WTC11 (cell line): ENCODE data around the gene WDCP.

ENCODE experiments used
- NFYB ChIP-seq: sonication (generic); formaldehyde crosslinking; conservative IDR thresholded peaks from 2 replicates; pipeline ENCODE4 v1.8.0; 2022; ENCODE audit warnings: low read depth, missing genetic modification reagents
- SP1 ChIP-seq: sonication (generic); formaldehyde crosslinking; conservative IDR thresholded peaks from 2 replicates; pipeline ENCODE4 v1.8.1; 2022; ENCODE audit warnings: missing genetic modification reagents
- ZNF671 ChIP-seq: fragments of 250-450 bp; sonication (Bioruptor Pico); IDR thresholded peaks from 2 replicates; pipeline ENCODE4 v1.8.0; 2021; ENCODE audit warnings: mild to moderate bottlenecking
- TF ChIP-seq, protein P1 (sequence below): sonication (generic); formaldehyde crosslinking; IDR thresholded peaks from 2 replicates; pipeline ENCODE4 v1.8.0; 2023; ENCODE audit warnings: mild to moderate bottlenecking, missing genetic modification reagents
- TF ChIP-seq, protein P2 (sequence below): fragments of 200-600 bp; IDR thresholded peaks from 2 replicates; pipeline ENCODE4 v1.8.0; 2022; ENCODE audit warnings: antibody characterized with exemption
- TF ChIP-seq, protein P3 (sequence below): sonication (generic); formaldehyde crosslinking; conservative IDR thresholded peaks from 2 replicates; pipeline ENCODE4 v1.8.1; 2023; ENCODE audit warnings: mild to moderate bottlenecking, low read depth, missing genetic modification reagents, moderate library complexity
- TF ChIP-seq, protein P4 (sequence below): sonication (generic); formaldehyde crosslinking; IDR thresholded peaks from 2 replicates; pipeline ENCODE4 v1.8.1; 2023; ENCODE audit warnings: mild to moderate bottlenecking, missing genetic modification reagents
- TF ChIP-seq, protein P5 (sequence below): sonication (generic); formaldehyde crosslinking; IDR thresholded peaks from 2 replicates; pipeline ENCODE4 v1.8.1; 2023; ENCODE audit warnings: mild to moderate bottlenecking, missing genetic modification reagents, moderate library complexity

DNA sequence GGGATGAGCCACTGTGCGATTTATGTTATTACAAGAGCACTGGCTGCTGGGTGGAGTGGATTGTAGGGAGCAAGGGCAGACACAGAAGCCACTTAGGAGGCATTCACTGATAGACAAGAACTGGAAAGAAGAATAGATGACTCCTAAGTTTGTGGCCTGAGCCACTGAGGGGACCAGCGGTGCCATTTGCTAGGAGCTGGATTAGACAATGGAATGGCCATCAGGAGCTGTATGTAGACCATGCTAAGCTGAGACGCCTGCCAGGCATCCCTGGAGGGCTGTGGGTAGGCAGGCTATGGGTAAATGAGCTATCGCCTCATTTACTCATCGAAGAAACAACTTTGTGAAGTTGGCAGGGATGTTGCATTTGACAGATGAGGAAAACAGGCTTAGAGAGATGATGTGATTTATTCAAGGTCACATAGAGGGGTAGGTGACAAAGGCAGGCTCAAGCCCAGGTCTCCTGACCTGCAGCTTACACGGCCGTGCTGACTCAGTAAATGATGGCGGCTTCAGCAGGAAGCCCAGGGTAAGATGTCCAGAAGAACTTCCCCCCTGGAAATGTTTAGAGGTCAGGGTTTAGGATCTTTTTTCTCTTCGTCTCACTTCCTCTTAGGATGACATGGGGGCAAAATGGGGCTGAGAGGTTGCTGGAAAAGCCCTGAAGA, 34.5 kb downstream of the WDCP start:
- TF ChIP-seq, protein P1, sequence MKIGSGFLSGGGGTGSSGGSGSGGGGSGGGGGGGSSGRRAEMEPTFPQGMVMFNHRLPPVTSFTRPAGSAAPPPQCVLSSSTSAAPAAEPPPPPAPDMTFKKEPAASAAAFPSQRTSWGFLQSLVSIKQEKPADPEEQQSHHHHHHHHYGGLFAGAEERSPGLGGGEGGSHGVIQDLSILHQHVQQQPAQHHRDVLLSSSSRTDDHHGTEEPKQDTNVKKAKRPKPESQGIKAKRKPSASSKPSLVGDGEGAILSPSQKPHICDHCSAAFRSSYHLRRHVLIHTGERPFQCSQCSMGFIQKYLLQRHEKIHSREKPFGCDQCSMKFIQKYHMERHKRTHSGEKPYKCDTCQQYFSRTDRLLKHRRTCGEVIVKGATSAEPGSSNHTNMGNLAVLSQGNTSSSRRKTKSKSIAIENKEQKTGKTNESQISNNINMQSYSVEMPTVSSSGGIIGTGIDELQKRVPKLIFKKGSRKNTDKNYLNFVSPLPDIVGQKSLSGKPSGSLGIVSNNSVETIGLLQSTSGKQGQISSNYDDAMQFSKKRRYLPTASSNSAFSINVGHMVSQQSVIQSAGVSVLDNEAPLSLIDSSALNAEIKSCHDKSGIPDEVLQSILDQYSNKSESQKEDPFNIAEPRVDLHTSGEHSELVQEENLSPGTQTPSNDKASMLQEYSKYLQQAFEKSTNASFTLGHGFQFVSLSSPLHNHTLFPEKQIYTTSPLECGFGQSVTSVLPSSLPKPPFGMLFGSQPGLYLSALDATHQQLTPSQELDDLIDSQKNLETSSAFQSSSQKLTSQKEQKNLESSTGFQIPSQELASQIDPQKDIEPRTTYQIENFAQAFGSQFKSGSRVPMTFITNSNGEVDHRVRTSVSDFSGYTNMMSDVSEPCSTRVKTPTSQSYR (CRISPR knock-in tag): no peak
- TF ChIP-seq, protein P2, sequence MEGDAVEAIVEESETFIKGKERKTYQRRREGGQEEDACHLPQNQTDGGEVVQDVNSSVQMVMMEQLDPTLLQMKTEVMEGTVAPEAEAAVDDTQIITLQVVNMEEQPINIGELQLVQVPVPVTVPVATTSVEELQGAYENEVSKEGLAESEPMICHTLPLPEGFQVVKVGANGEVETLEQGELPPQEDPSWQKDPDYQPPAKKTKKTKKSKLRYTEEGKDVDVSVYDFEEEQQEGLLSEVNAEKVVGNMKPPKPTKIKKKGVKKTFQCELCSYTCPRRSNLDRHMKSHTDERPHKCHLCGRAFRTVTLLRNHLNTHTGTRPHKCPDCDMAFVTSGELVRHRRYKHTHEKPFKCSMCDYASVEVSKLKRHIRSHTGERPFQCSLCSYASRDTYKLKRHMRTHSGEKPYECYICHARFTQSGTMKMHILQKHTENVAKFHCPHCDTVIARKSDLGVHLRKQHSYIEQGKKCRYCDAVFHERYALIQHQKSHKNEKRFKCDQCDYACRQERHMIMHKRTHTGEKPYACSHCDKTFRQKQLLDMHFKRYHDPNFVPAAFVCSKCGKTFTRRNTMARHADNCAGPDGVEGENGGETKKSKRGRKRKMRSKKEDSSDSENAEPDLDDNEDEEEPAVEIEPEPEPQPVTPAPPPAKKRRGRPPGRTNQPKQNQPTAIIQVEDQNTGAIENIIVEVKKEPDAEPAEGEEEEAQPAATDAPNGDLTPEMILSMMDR: no peak
- TF ChIP-seq, protein P3, sequence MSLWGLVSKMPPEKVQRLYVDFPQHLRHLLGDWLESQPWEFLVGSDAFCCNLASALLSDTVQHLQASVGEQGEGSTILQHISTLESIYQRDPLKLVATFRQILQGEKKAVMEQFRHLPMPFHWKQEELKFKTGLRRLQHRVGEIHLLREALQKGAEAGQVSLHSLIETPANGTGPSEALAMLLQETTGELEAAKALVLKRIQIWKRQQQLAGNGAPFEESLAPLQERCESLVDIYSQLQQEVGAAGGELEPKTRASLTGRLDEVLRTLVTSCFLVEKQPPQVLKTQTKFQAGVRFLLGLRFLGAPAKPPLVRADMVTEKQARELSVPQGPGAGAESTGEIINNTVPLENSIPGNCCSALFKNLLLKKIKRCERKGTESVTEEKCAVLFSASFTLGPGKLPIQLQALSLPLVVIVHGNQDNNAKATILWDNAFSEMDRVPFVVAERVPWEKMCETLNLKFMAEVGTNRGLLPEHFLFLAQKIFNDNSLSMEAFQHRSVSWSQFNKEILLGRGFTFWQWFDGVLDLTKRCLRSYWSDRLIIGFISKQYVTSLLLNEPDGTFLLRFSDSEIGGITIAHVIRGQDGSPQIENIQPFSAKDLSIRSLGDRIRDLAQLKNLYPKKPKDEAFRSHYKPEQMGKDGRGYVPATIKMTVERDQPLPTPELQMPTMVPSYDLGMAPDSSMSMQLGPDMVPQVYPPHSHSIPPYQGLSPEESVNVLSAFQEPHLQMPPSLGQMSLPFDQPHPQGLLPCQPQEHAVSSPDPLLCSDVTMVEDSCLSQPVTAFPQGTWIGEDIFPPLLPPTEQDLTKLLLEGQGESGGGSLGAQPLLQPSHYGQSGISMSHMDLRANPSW (CRISPR knock-in tag): no peak
- no peak for TF ChIP-seq ZNF671 (CRISPR knock-in tag)
- TF ChIP-seq NFYB (CRISPR knock-in tag): no peak
- TF ChIP-seq, protein P4, sequence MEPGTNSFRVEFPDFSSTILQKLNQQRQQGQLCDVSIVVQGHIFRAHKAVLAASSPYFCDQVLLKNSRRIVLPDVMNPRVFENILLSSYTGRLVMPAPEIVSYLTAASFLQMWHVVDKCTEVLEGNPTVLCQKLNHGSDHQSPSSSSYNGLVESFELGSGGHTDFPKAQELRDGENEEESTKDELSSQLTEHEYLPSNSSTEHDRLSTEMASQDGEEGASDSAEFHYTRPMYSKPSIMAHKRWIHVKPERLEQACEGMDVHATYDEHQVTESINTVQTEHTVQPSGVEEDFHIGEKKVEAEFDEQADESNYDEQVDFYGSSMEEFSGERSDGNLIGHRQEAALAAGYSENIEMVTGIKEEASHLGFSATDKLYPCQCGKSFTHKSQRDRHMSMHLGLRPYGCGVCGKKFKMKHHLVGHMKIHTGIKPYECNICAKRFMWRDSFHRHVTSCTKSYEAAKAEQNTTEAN (CRISPR knock-in tag): no peak
- no peak for TF ChIP-seq SP1 (CRISPR knock-in tag)
- TF ChIP-seq, protein P5, sequence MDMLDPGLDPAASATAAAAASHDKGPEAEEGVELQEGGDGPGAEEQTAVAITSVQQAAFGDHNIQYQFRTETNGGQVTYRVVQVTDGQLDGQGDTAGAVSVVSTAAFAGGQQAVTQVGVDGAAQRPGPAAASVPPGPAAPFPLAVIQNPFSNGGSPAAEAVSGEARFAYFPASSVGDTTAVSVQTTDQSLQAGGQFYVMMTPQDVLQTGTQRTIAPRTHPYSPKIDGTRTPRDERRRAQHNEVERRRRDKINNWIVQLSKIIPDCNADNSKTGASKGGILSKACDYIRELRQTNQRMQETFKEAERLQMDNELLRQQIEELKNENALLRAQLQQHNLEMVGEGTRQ (CRISPR knock-in tag): no peak
